HepG2 (cell line): ENCODE measurements around the gene SFTPA2. TPM values are rescaled to one million over a fixed set of nuclear protein-coding genes. Genes with fewer than 3 reads are reported as not detected.

Source experiments
- AHDC1 ChIP-seq: sonication (generic); formaldehyde crosslinking; IDR thresholded peaks from 2 replicates; pipeline ENCODE4 v1.5.1; 2020; ENCODE audit warnings: mild to moderate bottlenecking, missing genetic modification reagents, borderline replicate concordance
- ASH2L ChIP-seq: fragments of 300-600, 200-600 bp; sonication (generic); IDR thresholded peaks from 2 replicates; pipeline ENCODE4 v1.7.0; 2017; ENCODE audit warnings: low read depth, mild to moderate bottlenecking, moderate library complexity, mixed read lengths, low read length; ENCODE audit not compliant: insufficient read length
- CHCHD3 ChIP-seq: sonication (generic); formaldehyde crosslinking; IDR thresholded peaks from 2 replicates; pipeline ENCODE4 v1.8.0; 2022; ENCODE audit warnings: mild to moderate bottlenecking, missing genetic modification reagents, moderate library complexity
- HOXA3 ChIP-seq: sonication (generic); formaldehyde crosslinking; IDR thresholded peaks from 2 replicates; pipeline ENCODE4 v1.5.0; 2020; ENCODE audit warnings: missing genetic modification reagents
- NPAS2 ChIP-seq: sonication (generic); formaldehyde crosslinking; IDR thresholded peaks from 2 replicates; pipeline ENCODE4 v1.8.0; 2022; ENCODE audit warnings: mild to moderate bottlenecking, missing genetic modification reagents, borderline replicate concordance
- PBX3 ChIP-seq: sonication (generic); formaldehyde crosslinking; IDR thresholded peaks from 2 replicates; pipeline ENCODE4 v1.8.1; 2023; ENCODE audit warnings: missing genetic modification reagents, inconsistent platforms, borderline replicate concordance
- POLR2AphosphoS5 ChIP-seq: IDR thresholded peaks from 2 replicates; pipeline ENCODE4 v1.6.1; 2012; ENCODE audit warnings: low read depth, low read length
- PTBP1 ChIP-seq: fragments of 200-400 bp; formaldehyde crosslinking; IDR thresholded peaks from 2 replicates; pipeline ENCODE4 v1.6.1; 2018; ENCODE audit warnings: low read length, low read depth; ENCODE audit not compliant: poor library complexity, severe bottlenecking
- U2AF2 ChIP-seq: fragments of 200-400 bp; formaldehyde crosslinking; IDR thresholded peaks from 2 replicates; pipeline ENCODE4 v1.6.1; 2017; ENCODE audit warnings: low read depth, mild to moderate bottlenecking, low read length
- ZFAT ChIP-seq: sonication (generic); formaldehyde crosslinking; conservative IDR thresholded peaks from 2 replicates; pipeline ENCODE4 v1.8.1; 2023; ENCODE audit warnings: missing genetic modification reagents, inconsistent platforms
- ZNF432 ChIP-seq: sonication (generic); formaldehyde crosslinking; IDR thresholded peaks from 2 replicates; pipeline ENCODE4 v1.5.0; 2020; ENCODE audit warnings: missing genetic modification reagents, mild to moderate bottlenecking, borderline replicate concordance
- ZSCAN5A ChIP-seq: sonication (generic); formaldehyde crosslinking; IDR thresholded peaks from 2 replicates; pipeline ENCODE4 v1.8.0; 2022; ENCODE audit warnings: mild to moderate bottlenecking, missing genetic modification reagents, borderline replicate concordance
- polyA plus RNA-seq, 8 experiments: library from polyadenylated mRNA; depleted of rRNA in 3 of 8; stranded (reverse) in 7 of 8; unstranded in 1 of 8; fragments of >200 nt; fragmentation: Illumina TruSeq in 4 of 8; extraction: Trizol in 4 of 8; gene quantifications; 2 replicates each; pipeline versions ENCODE4 v1.2.1 to v1.2.3, GENCODE V29; 2011 to 2016; ENCODE audit warnings: low read depth in 4 of 8, missing spikeins in 1 of 8, mixed read lengths in 1 of 8; ENCODE audit not compliant: insufficient read depth in 1 of 8
- total RNA-seq, 5 experiments: library from RNA; depleted of rRNA; stranded (reverse); fragments of >200 nt; fragmentation: Illumina TruSeq; extraction: Trizol; gene quantifications; 2 replicates each; pipeline ENCODE4 v1.2.3, GENCODE V29; 2016; ENCODE audit warnings: low read depth in 1 of 5

SFTPA2 gene
- total and polyA plus RNA-seq, 2 of the 13 experiments (the other 11 are each of a cell fraction or from before 2014, with no cell fraction given): 0.04 TPM; not detected in 1

- no peak for TF ChIP-seq ZSCAN5A (CRISPR knock-in tag)
- no peak for TF ChIP-seq AHDC1 (CRISPR knock-in tag)
- TF ChIP-seq POLR2AphosphoS5: no peak
- TF ChIP-seq PTBP1: no peak
- TF ChIP-seq CHCHD3: no peak
- TF ChIP-seq ASH2L: no peak
- no peak for TF ChIP-seq ZNF432
- no peak for TF ChIP-seq PBX3 (CRISPR knock-in tag)
- TF ChIP-seq ZFAT (CRISPR knock-in tag): no peak
- no peak for TF ChIP-seq NPAS2 (CRISPR knock-in tag)
- TF ChIP-seq HOXA3 (CRISPR knock-in tag): no peak
- no peak for TF ChIP-seq U2AF2
Observed at GRCh38 chr10:79586933-79587332, 26.7 kb upstream of the SFTPA2 start (continued).
